ENCODE results near the gene SPTSSB. TPM values are rescaled to one million over a fixed set of nuclear protein-coding genes. Genes with fewer than 3 reads are reported as not detected.

Gene SPTSSB
- total RNA-seq, 1 experiment from 2014 or later, result 15.7 TPM

GRCh38 chr3:161316006-161316689, 55.2 kb downstream of the SPTSSB start:
- no peaks in the 10 kb centered on the region for H3K36me3 Mint-ChIP-seq
- DNase-seq (ENCODE audit: low spot score), result no peak
- no peaks in the 10 kb centered on the region; the same call in 1 of the 2 replicates for H3K4me1 Mint-ChIP-seq

DNA sequence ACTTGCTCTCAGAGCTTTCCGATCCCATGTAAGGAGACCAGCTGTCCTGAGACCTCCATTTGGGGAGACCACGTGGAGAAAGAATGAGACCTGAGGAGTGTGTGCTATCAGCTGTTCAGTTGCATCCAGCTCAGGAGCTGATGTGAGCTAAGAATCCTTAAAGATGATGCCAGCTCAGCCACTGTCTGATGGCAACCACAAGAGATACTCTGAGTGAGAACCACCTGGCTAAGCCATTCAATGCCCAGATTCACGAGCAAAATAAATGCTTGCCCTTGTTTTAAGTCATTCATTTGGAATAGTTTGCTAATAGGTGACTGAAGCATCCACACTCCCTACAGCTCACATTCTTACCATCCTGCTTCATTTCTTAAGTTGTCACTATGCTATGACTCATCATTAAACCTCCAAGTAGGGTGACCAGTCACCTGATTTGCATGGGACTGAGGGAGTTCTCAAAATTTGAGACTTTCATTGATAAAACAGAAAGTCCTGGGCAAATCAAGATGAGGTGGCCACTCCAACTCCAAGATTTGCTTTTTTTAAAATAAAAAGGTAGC, 56.4 kb downstream of the SPTSSB start:
- peaks cover 21% of the 10 kb centered on the region for H3K9me3 Mint-ChIP-seq
- H3K27ac Mint-ChIP-seq, result no peak overlapping the region
- no peaks in the 10 kb centered on the region for H3K36me3 Mint-ChIP-seq
- ATAC-seq (no peak), DNase-seq (ENCODE audit: low spot score) (no peak)
- H3K4me1 Mint-ChIP-seq, result peaks cover 12% of the 10 kb centered on the region
- POLR2A ChIA-PET, result no interaction called here
- CTCF ChIA-PET, result no interaction called here
- no peak overlapping the region for H3K4me3 Mint-ChIP-seq
- no peaks in the 10 kb centered on the region for H3K27me3 Mint-ChIP-seq (ENCODE audit: low read depth)
- TF ChIP-seq ZNF317 (CRISPR knock-in tag; IDR thresholded peaks at IDR 0.05; ENCODE audit: borderline replicate concordance, low read depth), result no peak
- TF ChIP-seq ZMAT4 (CRISPR knock-in tag; IDR thresholded peaks at IDR 0.05), result no peak
- TF ChIP-seq GRHL2 (CRISPR knock-in tag; IDR thresholded peaks at IDR 0.05; ENCODE audit: insufficient replicate concordance, severe bottlenecking), result no peak
- TF ChIP-seq, protein P1, sequence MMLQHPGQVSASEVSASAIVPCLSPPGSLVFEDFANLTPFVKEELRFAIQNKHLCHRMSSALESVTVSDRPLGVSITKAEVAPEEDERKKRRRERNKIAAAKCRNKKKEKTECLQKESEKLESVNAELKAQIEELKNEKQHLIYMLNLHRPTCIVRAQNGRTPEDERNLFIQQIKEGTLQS (CRISPR knock-in tag; conservative IDR thresholded peaks at IDR 0.05), result no peak
- TF ChIP-seq NR1H2 (CRISPR knock-in tag; IDR thresholded peaks at IDR 0.05), result no peak
- TF ChIP-seq ESRRA (CRISPR knock-in tag; IDR thresholded peaks at IDR 0.05; ENCODE audit: borderline replicate concordance), result no peak
- no peak for TF ChIP-seq ERG (CRISPR knock-in tag; IDR thresholded peaks at IDR 0.05)
- TF ChIP-seq, protein P2, sequence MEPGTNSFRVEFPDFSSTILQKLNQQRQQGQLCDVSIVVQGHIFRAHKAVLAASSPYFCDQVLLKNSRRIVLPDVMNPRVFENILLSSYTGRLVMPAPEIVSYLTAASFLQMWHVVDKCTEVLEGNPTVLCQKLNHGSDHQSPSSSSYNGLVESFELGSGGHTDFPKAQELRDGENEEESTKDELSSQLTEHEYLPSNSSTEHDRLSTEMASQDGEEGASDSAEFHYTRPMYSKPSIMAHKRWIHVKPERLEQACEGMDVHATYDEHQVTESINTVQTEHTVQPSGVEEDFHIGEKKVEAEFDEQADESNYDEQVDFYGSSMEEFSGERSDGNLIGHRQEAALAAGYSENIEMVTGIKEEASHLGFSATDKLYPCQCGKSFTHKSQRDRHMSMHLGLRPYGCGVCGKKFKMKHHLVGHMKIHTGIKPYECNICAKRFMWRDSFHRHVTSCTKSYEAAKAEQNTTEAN (CRISPR knock-in tag; IDR thresholded peaks at IDR 0.05), result no peak
- TF ChIP-seq ZNF138 (CRISPR knock-in tag; conservative IDR thresholded peaks at IDR 0.05), result no peak
- no peak for TF ChIP-seq TEAD4 (CRISPR knock-in tag; IDR thresholded peaks at IDR 0.05)
- no peak for TF ChIP-seq ZNF232 (CRISPR knock-in tag; IDR thresholded peaks at IDR 0.05)
- no peak for TF ChIP-seq MXD4 (CRISPR knock-in tag; IDR thresholded peaks at IDR 0.05; ENCODE audit: borderline replicate concordance)

More at GRCh38 chr3:161316006-161316689, 55.2 kb downstream of the SPTSSB start:
- TF ChIP-seq, protein P3, sequence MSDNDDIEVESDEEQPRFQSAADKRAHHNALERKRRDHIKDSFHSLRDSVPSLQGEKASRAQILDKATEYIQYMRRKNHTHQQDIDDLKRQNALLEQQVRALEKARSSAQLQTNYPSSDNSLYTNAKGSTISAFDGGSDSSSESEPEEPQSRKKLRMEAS (CRISPR knock-in tag; IDR thresholded peaks at IDR 0.05), result no peak
- TF ChIP-seq ZNF317 (CRISPR knock-in tag; IDR thresholded peaks at IDR 0.05; ENCODE audit: borderline replicate concordance, low read depth), result no peak
- TF ChIP-seq PRRX2 (CRISPR knock-in tag; IDR thresholded peaks at IDR 0.05), result no peak
- TF ChIP-seq, protein P4, sequence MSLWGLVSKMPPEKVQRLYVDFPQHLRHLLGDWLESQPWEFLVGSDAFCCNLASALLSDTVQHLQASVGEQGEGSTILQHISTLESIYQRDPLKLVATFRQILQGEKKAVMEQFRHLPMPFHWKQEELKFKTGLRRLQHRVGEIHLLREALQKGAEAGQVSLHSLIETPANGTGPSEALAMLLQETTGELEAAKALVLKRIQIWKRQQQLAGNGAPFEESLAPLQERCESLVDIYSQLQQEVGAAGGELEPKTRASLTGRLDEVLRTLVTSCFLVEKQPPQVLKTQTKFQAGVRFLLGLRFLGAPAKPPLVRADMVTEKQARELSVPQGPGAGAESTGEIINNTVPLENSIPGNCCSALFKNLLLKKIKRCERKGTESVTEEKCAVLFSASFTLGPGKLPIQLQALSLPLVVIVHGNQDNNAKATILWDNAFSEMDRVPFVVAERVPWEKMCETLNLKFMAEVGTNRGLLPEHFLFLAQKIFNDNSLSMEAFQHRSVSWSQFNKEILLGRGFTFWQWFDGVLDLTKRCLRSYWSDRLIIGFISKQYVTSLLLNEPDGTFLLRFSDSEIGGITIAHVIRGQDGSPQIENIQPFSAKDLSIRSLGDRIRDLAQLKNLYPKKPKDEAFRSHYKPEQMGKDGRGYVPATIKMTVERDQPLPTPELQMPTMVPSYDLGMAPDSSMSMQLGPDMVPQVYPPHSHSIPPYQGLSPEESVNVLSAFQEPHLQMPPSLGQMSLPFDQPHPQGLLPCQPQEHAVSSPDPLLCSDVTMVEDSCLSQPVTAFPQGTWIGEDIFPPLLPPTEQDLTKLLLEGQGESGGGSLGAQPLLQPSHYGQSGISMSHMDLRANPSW (CRISPR knock-in tag; conservative IDR thresholded peaks at IDR 0.05; ENCODE audit: low read depth), result no peak
- TF ChIP-seq, protein P5, sequence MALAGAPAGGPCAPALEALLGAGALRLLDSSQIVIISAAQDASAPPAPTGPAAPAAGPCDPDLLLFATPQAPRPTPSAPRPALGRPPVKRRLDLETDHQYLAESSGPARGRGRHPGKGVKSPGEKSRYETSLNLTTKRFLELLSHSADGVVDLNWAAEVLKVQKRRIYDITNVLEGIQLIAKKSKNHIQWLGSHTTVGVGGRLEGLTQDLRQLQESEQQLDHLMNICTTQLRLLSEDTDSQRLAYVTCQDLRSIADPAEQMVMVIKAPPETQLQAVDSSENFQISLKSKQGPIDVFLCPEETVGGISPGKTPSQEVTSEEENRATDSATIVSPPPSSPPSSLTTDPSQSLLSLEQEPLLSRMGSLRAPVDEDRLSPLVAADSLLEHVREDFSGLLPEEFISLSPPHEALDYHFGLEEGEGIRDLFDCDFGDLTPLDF (CRISPR knock-in tag; IDR thresholded peaks at IDR 0.05), result no peak
- no peak for TF ChIP-seq CBFB (CRISPR knock-in tag; IDR thresholded peaks at IDR 0.05; ENCODE audit: low read depth)
- TF ChIP-seq, protein P2 (CRISPR knock-in tag; IDR thresholded peaks at IDR 0.05), result no peak
- TF ChIP-seq ETV6 (CRISPR knock-in tag; IDR thresholded peaks at IDR 0.05), result no peak
- TF ChIP-seq RELA (CRISPR knock-in tag; IDR thresholded peaks at IDR 0.05; ENCODE audit: borderline replicate concordance), result no peak
- TF ChIP-seq NFATC4 (CRISPR knock-in tag; IDR thresholded peaks at IDR 0.05), result no peak
- TF ChIP-seq FOXJ3 (CRISPR knock-in tag; IDR thresholded peaks at IDR 0.05; ENCODE audit: borderline replicate concordance), result no peak
- no peak for TF ChIP-seq FOXK1 (CRISPR knock-in tag; IDR thresholded peaks at IDR 0.05)
- no peak for TF ChIP-seq JUN (CRISPR knock-in tag; IDR thresholded peaks at IDR 0.05)
- TF ChIP-seq, protein P6, sequence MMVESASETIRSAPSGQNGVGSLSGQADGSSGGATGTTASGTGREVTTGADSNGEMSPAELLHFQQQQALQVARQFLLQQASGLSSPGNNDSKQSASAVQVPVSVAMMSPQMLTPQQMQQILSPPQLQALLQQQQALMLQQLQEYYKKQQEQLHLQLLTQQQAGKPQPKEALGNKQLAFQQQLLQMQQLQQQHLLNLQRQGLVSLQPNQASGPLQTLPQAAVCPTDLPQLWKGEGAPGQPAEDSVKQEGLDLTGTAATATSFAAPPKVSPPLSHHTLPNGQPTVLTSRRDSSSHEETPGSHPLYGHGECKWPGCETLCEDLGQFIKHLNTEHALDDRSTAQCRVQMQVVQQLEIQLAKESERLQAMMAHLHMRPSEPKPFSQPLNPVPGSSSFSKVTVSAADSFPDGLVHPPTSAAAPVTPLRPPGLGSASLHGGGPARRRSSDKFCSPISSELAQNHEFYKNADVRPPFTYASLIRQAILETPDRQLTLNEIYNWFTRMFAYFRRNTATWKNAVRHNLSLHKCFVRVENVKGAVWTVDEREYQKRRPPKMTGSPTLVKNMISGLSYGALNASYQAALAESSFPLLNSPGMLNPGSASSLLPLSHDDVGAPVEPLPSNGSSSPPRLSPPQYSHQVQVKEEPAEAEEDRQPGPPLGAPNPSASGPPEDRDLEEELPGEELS (CRISPR knock-in tag; IDR thresholded peaks at IDR 0.05), result no peak
- no peak for ATAC-seq
- Mint-ChIP-seq H3K9me3 (peaks cover 9% of the 10 kb centered on the region), H3K27me3 (ENCODE audit: low read depth) (no peaks in the 10 kb centered on the region), H3K27ac (no peak overlapping the region), H3K4me3 (no peak overlapping the region)
- CTCF ChIA-PET, result no interaction called here
- POLR2A ChIA-PET, result no interaction called here
